ENCODE measurements around the gene FOXA3. TPM values are rescaled to one million over a fixed set of nuclear protein-coding genes. Genes with fewer than 3 reads are reported as not detected.
"Not testable (repeated sequence)": the region's sequence is repeated elsewhere in the genome, so short reads cannot be mapped to it uniquely, and the experiment has no call there.

FOXA3 gene
- polyA plus RNA-seq, 1 experiment, result not detected

DNA sequence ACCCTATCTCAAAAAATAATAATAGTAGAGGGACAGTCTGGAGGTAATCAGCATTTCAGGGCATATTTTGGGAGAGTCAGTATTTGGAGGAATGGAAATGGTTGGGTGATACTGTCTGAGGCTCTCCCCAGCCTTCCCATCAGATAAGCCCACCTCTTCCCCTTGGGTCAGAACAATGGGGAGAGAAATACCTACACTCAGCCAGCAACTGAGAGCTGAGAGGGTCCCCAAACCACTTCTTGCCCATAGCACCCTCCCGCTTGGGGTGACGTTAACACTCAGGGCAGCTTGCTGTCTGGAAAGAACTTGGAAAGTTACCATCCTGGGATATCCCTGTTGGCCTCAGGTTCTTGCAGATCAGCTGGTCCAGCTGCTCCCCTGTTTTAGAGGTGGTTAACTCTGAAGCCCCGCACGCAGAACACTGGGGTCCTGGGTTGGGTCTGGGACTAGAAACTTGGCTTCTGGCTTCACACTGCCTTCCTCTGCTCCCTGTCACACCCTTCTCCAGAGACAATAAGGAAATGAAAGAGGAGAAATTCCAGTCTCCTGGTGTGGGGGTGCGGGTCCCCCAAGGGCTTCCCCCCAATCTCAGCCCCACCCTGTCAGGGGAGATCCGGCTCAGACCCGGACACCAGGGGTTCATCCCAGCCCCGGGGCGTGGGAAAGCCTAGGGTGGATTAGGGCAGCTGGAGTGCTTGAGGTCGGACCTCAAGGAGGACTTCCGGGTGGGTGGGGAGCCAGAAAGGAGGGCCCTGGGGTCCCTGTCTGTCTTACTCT lies 2.5 kb downstream of the FOXA3 start:
- no peak for TF ChIP-seq CTCF (IDR thresholded peaks at IDR 0.05; ENCODE audit: insufficient read depth, low read depth, low read length)
- ChIA-PET CTCF (interaction anchor here (5.2 kb wide), 1 partner anchor 15 kb away, joined by 49 read pairs; no protein-coding TSS in a partner anchor), POLR2A (no interaction called here)

GRCh38 chr19:45867241-45867640 lies 3.1 kb downstream of the FOXA3 start:
- DNase-seq (ENCODE audit: low read depth); H3K4me3 ChIP-seq (ENCODE audit: low read depth, low read length); H3K36me3 ChIP-seq (ENCODE audit: control insufficient read depth, insufficient read depth, low read length); POLR2A ChIA-PET: not testable (repeated sequence)
- peaks cover 26% of the 10 kb centered on the region for H3K27me3 ChIP-seq (ENCODE audit: control insufficient read depth, insufficient read depth, low read length)
- CTCF ChIA-PET, result interaction anchor here (5.2 kb wide), 1 partner anchor 14 kb away, joined by 49 read pairs; no protein-coding TSS in a partner anchor

More for the DNA sequence above, 2.5 kb downstream of the FOXA3 start:
- H3K27me3 ChIP-seq (ENCODE audit: control insufficient read depth, insufficient read depth, low read length), result peaks cover 26% of the 10 kb centered on the region
- no peak overlapping the region for H3K4me3 ChIP-seq (ENCODE audit: low read depth, low read length)
- no peak for DNase-seq (ENCODE audit: low read depth)
- no peaks in the 10 kb centered on the region for H3K36me3 ChIP-seq (ENCODE audit: control insufficient read depth, insufficient read depth, low read length)

GRCh38 chr19:45870798-45871197 lies 6.7 kb downstream of the FOXA3 start:
- POLR2A ChIA-PET, result no interaction called here
- no peaks in the 10 kb centered on the region for H3K36me3 ChIP-seq (ENCODE audit: control insufficient read depth, insufficient read depth, low read length)
- no peak for DNase-seq (ENCODE audit: low read depth)
- CTCF ChIA-PET, result interaction anchor here (1.6 kb wide), 1 partner anchor 12 kb away, joined by 4 read pairs; no protein-coding TSS in a partner anchor
- H3K27me3 ChIP-seq (ENCODE audit: control insufficient read depth, insufficient read depth, low read length), result peaks cover 11% of the 10 kb centered on the region
- TF ChIP-seq CTCF (IDR thresholded peaks at IDR 0.05; ENCODE audit: insufficient read depth, low read depth, low read length), result no peak
- H3K4me3 ChIP-seq (ENCODE audit: low read depth, low read length), result no peak overlapping the region

- ChIA-PET CTCF (no interaction called here), POLR2A (no interaction called here)
- Histone ChIP-seq H3K27me3 (ENCODE audit: control insufficient read depth, insufficient read depth, low read length) (peaks cover 5% of the 10 kb centered on the region; the same call in 1 of the 2 replicates), H3K36me3 (ENCODE audit: control insufficient read depth, insufficient read depth, low read length) (no peaks in the 10 kb centered on the region), H3K4me3 (ENCODE audit: low read depth, low read length) (no peak overlapping the region)
- no peak for TF ChIP-seq CTCF (IDR thresholded peaks at IDR 0.05; ENCODE audit: insufficient read depth, low read depth, low read length)
- DNase-seq (ENCODE audit: low read depth), result no peak
Measured at GRCh38 chr19:45872095-45872919, 8.2 kb downstream of the FOXA3 start.

DNA sequence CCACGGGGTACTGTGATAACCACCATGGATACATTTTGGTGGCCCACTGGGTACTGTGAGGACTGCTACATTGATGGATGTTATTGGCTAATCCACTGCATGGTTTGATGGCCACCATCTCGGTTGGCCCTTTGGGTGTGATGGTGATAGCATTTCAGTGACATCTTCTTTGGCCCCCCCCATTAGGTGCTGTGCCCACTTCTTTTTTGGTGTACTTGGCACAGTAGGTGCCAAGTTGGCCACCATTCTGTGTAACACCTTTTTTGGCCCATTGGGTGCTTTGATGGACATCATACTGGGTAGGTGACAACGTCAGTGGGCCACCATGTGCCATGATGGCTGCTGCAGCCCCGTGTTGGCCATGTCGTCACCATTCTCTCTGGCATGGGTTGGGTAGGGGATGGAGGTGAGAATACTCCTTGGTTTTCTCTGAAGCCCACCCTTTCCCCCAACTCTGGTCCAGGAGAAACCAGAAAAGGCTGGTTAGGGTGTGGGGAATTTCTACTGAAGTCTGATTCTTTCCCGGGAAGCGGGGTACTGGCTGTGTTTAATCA lies 9.2 kb downstream of the FOXA3 start:
- no peak for DNase-seq (ENCODE audit: low read depth)
- no peak overlapping the region for H3K4me3 ChIP-seq (ENCODE audit: low read depth, low read length)
- ChIA-PET CTCF (no interaction called here), POLR2A (no interaction called here)
- H3K36me3 ChIP-seq (ENCODE audit: control insufficient read depth, insufficient read depth, low read length), result no peaks in the 10 kb centered on the region
- H3K27me3 ChIP-seq (ENCODE audit: control insufficient read depth, insufficient read depth, low read length), result peaks cover 5% of the 10 kb centered on the region; the same call in 1 of the 2 replicates
- TF ChIP-seq CTCF (IDR thresholded peaks at IDR 0.05; ENCODE audit: insufficient read depth, low read depth, low read length), result no peak

Measured in BJ (cell line).